Breast epithelium (tissue), 4 donors: ENCODE data around the gene CCDC85A. TPM values are rescaled to one million over a fixed set of nuclear protein-coding genes. Genes with fewer than 3 reads are reported as not detected.

ENCODE experiments used
- DNase-seq, 2 donors: peaks; one replicate each; pipeline ENCODE4 v3.0.0-alpha.2; 2019; ENCODE audit warnings: low spot score in 2 of 2
- H3K27ac ChIP-seq, 2 donors: fragments of 200-600 bp; sonication (generic) in 1 of 2; one replicate each; pipeline ENCODE4 v1.5.1; 2016 to 2019; ENCODE audit warnings: mild to moderate bottlenecking in 1 of 2
- H3K27me3 ChIP-seq, 2 donors: fragments of 200-600 bp; sonication (generic) in 1 of 2; one replicate each; pipeline versions ENCODE4 v1.5.1 to v1.6.0; 2017 to 2019; ENCODE audit warnings: control low read depth in 1 of 2, mild to moderate bottlenecking in 1 of 2
- H3K36me3 ChIP-seq: fragments of 200-600 bp; one replicate; pipeline ENCODE4 v1.5.1; 2019
- H3K4me1 ChIP-seq, 2 donors: fragments of 200-600 bp; sonication (generic); one replicate each; pipeline ENCODE4 v1.5.1; 2016 to 2019; ENCODE audit warnings: control low read depth in 1 of 2
- H3K4me3 ChIP-seq, 3 donors: fragments of 200-600 bp; sonication (generic); 1 replicate in 2 of 3; 2 replicates in 1 of 3; pipeline ENCODE4 v1.5.1; 2016 to 2019; ENCODE audit warnings: mild to moderate bottlenecking in 3 of 3, moderate library complexity in 2 of 3
- H3K9me3 ChIP-seq, 2 donors: fragments of 200-600 bp; sonication (generic) in 1 of 2; one replicate each; pipeline ENCODE4 v1.5.1; 2016 to 2019; ENCODE audit warnings: control low read depth in 1 of 2
- CTCF ChIP-seq, 3 donors: fragments of 450-650 bp; IDR thresholded peaks; one replicate each; pipeline ENCODE4 v1.5.1; 2016 to 2017; ENCODE audit warnings: antibody characterized with exemption in 3 of 3, mild to moderate bottlenecking in 3 of 3, moderate library complexity in 3 of 3
- POLR2A ChIP-seq: fragments of 450-650 bp; IDR thresholded peaks from one replicate; pipeline ENCODE4 v1.6.1; 2016; ENCODE audit warnings: antibody characterized with exemption, mild to moderate bottlenecking, moderate library complexity
- POLR2AphosphoS5 ChIP-seq, 3 donors: sonication (generic); formaldehyde crosslinking; IDR thresholded peaks; one replicate each; pipeline ENCODE4 v1.6.1; 2017; ENCODE audit warnings: antibody characterized with exemption in 3 of 3
- intact Hi-C: fragments of 100-400 bp; cut with DNase I; formaldehyde crosslinking; loops from one replicate; pipeline ENCODE4 v1.15.1; 2023; ENCODE audit warnings: low total_unique reads
- total RNA-seq, 3 donors: library from RNA; depleted of rRNA; stranded (reverse); fragments of >200 nt; gene quantifications; one replicate each; pipeline ENCODE4 v1.1.0, GENCODE V29; 2016

Gene CCDC85A
- total RNA-seq, 3 donors from 2014 or later, result 3.1 to 11.5 (median 7.5) TPM

GRCh38 chr2:56262241-56262640 is 78.5 kb downstream of the CCDC85A start:
- H3K36me3 ChIP-seq, result no peaks in the 10 kb centered on the region
- H3K4me1 ChIP-seq, result no peaks in the 10 kb centered on the region
- H3K27ac ChIP-seq, result no peak overlapping the region
- no peak for DNase-seq
- TF ChIP-seq CTCF (IDR thresholded peaks at IDR 0.05), result no peak
- no peak for TF ChIP-seq POLR2AphosphoS5 (IDR thresholded peaks at IDR 0.05)
- no peak for TF ChIP-seq POLR2A
- no peaks in the 10 kb centered on the region for H3K9me3 ChIP-seq
- intact Hi-C loops, result no loop called here
- H3K27me3 ChIP-seq, result no peaks in the 10 kb centered on the region
- no peak overlapping the region for H3K4me3 ChIP-seq

GRCh38 chr2:56263876-56264275 is 80.1 kb downstream of the CCDC85A start:
- TF ChIP-seq POLR2AphosphoS5 (IDR thresholded peaks at IDR 0.05) (no peak), CTCF (IDR thresholded peaks at IDR 0.05) (no peak), POLR2A (no peak)
- intact Hi-C loops, result no loop called here
- Histone ChIP-seq H3K4me3 (no peak overlapping the region), H3K36me3 (no peaks in the 10 kb centered on the region), H3K27ac (no peak overlapping the region), H3K4me1 (no peaks in the 10 kb centered on the region), H3K27me3 (no peaks in the 10 kb centered on the region), H3K9me3 (no peaks in the 10 kb centered on the region)
- DNase-seq, result no peak

- Histone ChIP-seq H3K9me3 (no peaks in the 10 kb centered on the region), H3K27ac (no peak overlapping the region), H3K4me3 (no peak overlapping the region), H3K4me1 (no peaks in the 10 kb centered on the region), H3K36me3 (no peaks in the 10 kb centered on the region), H3K27me3 (no peaks in the 10 kb centered on the region)
- intact Hi-C loops, result no loop called here
- no peak for DNase-seq
- TF ChIP-seq POLR2A (no peak), CTCF (IDR thresholded peaks at IDR 0.05) (no peak)
Observed at GRCh38 chr2:56266761-56267414, 83.1 kb downstream of the CCDC85A start.

- Histone ChIP-seq H3K4me1 (no peaks in the 10 kb centered on the region), H3K27me3 (no peaks in the 10 kb centered on the region), H3K9me3 (no peaks in the 10 kb centered on the region), H3K4me3 (no peak overlapping the region), H3K36me3 (no peaks in the 10 kb centered on the region), H3K27ac (no peak overlapping the region)
- DNase-seq, result no peak
- intact Hi-C loops, result no loop called here
- no peak for TF ChIP-seq CTCF (IDR thresholded peaks at IDR 0.05)
- no peak for TF ChIP-seq POLR2AphosphoS5 (IDR thresholded peaks at IDR 0.05)
- TF ChIP-seq POLR2A, result no peak
Observed at GRCh38 chr2:56267415-56267788, 83.6 kb downstream of the CCDC85A start.

GRCh38 chr2:56268856-56269255 is 85.1 kb downstream of the CCDC85A start:
- TF ChIP-seq CTCF (IDR thresholded peaks at IDR 0.05) (no peak), POLR2A (no peak), POLR2AphosphoS5 (IDR thresholded peaks at IDR 0.05) (no peak)
- H3K9me3 ChIP-seq, result no peaks in the 10 kb centered on the region
- H3K27me3 ChIP-seq, result no peaks in the 10 kb centered on the region
- DNase-seq, result no peak
- no peaks in the 10 kb centered on the region for H3K36me3 ChIP-seq
- intact Hi-C loops, result no loop called here
- no peak overlapping the region for H3K4me3 ChIP-seq
- no peak overlapping the region for H3K27ac ChIP-seq
- no peaks in the 10 kb centered on the region for H3K4me1 ChIP-seq
